NCI-H510A treated with DMSO at 0.1 percent for 48 hours (cell line): ENCODE measurements around the gene AHCYL2.
"Not testable (repeated sequence)": the region's sequence is repeated elsewhere in the genome, so short reads cannot be mapped to it uniquely, and the experiment has no call there.

ENCODE experiments used
- DNase-seq: peaks from one replicate; lab custom pipeline; 2025; lab: John Stamatoyannopoulos, UW

Gene AHCYL2

DNA sequence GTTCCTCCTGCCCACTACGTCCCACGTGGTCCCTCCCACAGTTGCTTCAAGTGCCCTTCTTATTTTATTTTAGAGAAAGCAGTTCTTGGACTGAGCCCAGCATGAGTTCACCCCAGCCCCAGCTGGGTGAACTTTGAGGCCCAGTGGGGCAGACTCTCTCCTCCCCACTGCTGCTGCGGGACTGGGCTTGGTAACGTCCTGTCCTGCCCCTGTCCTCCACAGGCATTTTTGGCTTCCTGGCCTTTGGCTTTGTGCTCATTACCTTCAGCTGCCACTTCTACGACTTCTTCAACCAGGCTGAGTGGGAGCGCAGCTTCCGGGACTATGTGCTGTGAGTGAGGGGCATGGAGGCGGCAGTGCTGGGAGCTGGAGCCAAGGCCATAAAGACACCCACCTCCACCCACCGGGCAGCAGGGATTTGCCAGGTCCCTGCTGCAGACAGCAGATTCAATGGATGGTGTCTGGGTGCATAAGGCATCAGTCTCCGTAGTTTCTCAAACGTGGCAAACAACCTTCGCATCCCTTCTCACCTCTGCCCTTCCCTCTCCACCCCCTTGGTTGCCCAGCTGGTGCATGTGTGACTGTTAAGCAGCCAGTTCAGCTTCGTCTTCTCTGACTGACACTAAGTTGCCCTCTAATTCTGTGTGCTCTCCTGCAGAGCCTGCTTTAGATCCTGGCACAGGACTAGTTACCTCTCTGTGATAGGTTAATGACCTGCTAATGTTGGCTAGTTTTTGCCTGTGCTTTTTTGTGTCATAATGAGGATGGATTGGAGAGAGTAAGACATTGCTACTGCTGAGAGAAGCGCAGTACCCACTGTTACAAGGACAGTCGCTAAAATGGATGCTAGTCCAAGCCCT is 15.5 kb upstream of the AHCYL2 start:
- no peak for DNase-seq

- peak; percentile 21 for DNase-seq
Measured at GRCh38 chr7:129210256-129210988, 14.4 kb upstream of the AHCYL2 start.

GRCh38 chr7:129210989-129211312 is 13.9 kb upstream of the AHCYL2 start:
- no peak for DNase-seq

DNA sequence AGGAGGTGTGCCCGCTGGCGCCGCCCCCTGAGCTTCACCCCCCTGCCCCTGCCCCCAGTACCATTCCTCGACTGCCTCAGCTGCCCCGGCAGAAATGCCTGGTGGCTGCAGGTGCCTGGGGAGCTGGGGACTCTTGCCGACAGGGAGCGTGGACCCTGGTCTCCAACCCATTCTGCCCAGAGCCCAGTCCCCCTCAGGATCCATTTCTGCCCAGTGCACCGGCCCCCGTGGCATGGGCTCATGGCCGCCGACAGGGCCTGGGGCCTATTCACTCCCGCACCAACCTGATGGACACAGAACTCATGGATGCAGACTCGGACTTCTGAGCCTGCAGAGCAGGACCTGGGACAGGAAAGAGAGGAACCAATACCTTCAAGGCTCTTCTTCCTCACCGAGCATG is 12.7 kb upstream of the AHCYL2 start:
- DNase-seq, result no peak

DNA sequence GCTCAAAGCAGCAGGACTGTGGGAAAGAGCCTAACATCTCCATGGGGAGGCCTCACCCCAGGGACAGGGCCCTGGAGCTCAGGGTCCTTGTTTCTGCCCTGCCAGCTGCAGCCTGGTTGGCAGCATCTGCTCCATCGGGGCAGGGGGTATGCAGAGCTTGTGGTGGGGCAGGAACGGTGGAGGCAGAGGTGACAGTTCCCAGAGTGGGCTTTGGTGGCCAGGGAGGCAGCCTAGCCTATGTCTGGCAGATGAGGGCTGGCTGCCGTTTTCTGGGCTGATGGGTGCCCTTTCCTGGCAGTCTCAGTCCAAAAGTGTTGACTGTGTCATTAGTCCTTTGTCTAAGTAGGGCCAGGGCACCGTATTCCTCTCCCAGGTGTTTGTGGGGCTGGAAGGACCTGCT is 12.2 kb upstream of the AHCYL2 start:
- no peak for DNase-seq

- DNase-seq, result no peak
Measured at GRCh38 chr7:129213828-129214227, 11.0 kb upstream of the AHCYL2 start.

- DNase-seq, result not testable (repeated sequence)
Measured at GRCh38 chr7:129215691-129216090, 9.1 kb upstream of the AHCYL2 start.

GRCh38 chr7:129216101-129216715 is 8.6 kb upstream of the AHCYL2 start:
- DNase-seq, result not testable (repeated sequence)

DNA sequence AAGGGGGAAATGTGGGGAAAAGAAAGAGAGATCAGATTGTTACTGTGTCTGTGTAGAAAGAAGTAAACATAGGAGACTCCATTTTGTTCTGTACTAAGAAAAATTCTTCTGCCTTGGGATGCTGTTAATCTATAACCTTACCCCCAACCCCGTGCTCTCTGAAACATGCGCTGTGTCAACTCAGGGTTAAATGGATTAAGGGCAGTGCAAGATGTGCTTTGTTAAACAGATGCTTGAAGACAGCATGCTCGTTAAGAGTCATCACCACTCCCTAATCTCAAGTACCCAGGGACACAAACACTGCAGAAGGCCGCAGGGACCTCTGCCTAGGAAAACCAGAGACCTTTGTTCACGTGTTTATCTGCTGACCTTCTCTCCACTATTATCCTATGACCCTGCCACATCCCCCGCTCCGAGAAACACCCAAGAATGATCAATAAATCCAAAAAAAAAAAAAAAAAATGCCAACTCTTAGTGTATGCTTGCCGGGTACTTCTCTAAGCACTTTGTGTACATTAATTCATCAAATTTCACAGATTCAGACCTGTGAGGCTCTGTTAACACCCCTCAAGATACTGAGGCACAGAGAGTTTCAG is 7.9 kb upstream of the AHCYL2 start:
- not testable (repeated sequence) for DNase-seq

DNA sequence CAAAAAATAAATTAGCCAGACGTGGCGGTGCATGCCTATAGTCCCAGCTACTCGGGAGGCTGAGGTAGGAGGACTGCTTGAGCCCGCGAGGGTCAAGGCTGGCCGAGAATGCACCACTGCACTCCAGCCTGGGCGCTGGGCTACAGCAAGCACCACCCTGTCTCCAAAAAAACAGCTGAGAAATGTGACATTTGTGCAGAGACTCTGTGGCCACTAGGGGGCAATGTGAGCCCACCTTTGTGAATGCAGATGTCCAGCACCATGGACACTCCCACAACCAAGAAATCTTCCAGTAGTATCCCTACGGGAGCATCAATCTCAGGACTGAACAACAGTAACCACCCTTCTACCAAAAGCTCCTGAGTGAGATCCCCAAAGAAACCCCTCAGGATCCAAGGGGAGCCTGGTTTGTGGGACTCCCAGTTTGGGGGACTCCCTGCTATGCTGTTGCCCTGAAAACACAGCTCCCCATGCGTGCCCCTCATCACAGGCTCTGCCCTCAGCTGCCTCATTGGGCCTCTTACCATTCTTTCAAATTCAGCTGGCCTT is 6.2 kb upstream of the AHCYL2 start:
- DNase-seq, result peak; percentile 70

- DNase-seq, result not testable (repeated sequence)
Measured at GRCh38 chr7:129219166-129219565, 5.7 kb upstream of the AHCYL2 start.

- DNase-seq, result no peak
Measured at GRCh38 chr7:129222064-129222463, 2.8 kb upstream of the AHCYL2 start.

DNA sequence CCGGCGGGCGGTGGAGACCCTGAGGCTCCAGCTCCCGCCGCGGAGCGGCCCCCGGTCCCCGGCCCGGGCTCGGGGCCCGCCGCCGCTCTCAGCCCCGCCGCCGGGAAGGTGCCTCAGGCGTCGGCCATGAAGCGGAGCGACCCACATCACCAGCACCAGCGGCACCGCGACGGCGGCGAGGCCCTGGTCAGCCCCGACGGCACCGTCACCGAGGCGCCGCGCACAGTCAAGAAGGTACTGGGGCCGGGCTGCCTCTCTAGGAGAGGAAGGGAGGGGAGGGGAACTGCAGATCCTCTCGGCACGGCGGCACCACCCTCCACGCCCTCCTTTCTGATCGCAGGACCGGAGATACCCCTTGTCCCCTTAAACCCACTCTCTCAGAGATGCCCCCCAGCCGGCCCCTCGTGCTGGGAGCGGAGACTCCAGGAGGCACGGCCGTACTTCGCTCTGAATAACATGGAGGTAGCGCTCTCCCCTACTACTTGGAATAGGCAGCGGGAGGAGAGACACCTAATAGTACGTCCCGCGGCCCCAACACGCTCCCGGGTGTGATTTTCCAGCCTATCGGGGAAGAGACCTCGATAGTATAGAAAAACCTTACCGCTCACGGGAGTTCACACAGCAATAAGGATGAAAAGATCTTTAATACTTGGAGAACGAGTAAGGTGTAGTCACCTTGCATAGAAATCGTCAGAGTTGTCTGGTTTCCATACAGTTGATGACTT is 538 bp downstream of the AHCYL2 start:
- peak; percentile 25 for DNase-seq

- DNase-seq, result no peak
Measured at GRCh38 chr7:129225931-129226572, 1.2 kb downstream of the AHCYL2 start.

- DNase-seq, result no peak
Measured at GRCh38 chr7:129227646-129228578, 3.1 kb downstream of the AHCYL2 start.

DNA sequence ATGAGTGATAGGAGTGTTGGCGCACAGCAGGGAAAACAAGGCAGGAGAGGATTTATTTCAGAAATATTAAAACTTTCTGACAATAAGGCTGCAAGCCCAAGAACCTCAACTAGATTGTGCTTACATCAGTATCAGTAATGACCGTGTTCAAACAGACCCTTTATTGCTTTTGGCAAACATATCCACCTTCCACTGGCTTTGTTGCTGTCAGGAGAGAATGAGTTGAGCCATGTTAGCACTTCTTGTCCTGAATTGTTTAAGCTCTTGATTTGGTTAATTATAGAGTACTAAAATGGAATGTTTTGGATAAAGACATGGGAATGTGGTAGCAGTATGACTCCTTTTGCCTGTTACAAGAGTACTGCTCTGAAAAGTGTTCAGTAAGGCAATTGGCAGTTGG is 3.8 kb downstream of the AHCYL2 start:
- DNase-seq, result no peak

DNA sequence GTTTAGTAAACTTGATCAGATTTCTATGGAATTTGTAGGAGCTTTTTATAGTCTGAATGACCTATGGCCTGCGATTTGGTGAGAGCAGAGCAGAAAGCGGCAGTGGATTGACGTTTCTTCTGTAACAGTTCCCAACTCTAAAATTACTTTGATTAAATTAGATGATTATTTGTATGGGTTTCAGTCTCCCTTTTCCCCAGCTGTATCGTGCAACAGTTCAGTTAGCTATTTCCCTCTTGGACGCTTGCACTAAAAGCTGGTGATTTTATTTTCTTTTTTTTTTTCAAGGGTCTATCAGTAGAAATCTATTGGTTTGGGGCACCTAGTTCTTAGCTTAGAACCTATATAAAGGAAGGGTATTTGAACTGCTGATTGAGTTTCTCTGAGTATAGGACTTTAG is 6.8 kb downstream of the AHCYL2 start:
- no peak for DNase-seq

GRCh38 chr7:129238546-129238945 is 13.7 kb downstream of the AHCYL2 start:
- no peak for DNase-seq

DNA sequence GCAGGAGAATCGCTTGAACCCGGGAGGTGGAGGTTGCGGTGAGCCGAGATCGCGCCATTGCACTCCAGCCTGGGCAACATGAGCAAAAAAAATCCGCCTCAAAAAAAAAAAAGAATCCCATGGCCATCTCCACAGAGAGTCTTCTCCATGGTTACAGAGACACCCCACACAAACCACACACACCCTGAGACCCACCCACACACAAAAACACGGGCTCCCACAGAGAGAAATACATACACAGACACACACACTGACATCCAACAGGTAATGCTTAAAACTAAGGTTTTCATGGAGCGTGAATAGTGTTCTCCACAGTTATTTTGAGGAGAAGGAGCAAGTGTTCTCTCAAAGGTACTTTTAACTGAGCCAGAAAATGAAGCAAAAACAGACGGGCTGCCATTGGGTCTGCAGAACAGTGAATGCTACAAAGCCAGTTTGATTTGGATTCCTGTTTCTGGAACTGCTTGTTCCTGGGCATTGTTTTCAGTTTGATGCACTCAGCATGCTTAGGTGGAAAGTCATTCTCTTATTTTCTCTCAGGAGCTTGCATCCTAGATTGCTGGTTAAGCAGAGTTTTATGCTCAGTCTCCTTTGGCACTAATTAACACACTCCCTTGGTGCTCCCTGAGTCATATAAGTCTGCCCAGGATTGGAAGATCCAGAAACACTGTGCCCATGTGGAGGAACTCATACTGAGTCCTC is 15.4 kb downstream of the AHCYL2 start:
- DNase-seq, result no peak
